ENCODE measurements around the gene MCRIP1. TPM values are rescaled to one million over a fixed set of nuclear protein-coding genes. Genes with fewer than 3 reads are reported as not detected.

MCRIP1 gene
- total and polyA plus RNA-seq, 2 of the 13 experiments (the other 11 are each of a cell fraction or from before 2014, with no cell fraction given), result 79.7 to 84.9 TPM

DNA sequence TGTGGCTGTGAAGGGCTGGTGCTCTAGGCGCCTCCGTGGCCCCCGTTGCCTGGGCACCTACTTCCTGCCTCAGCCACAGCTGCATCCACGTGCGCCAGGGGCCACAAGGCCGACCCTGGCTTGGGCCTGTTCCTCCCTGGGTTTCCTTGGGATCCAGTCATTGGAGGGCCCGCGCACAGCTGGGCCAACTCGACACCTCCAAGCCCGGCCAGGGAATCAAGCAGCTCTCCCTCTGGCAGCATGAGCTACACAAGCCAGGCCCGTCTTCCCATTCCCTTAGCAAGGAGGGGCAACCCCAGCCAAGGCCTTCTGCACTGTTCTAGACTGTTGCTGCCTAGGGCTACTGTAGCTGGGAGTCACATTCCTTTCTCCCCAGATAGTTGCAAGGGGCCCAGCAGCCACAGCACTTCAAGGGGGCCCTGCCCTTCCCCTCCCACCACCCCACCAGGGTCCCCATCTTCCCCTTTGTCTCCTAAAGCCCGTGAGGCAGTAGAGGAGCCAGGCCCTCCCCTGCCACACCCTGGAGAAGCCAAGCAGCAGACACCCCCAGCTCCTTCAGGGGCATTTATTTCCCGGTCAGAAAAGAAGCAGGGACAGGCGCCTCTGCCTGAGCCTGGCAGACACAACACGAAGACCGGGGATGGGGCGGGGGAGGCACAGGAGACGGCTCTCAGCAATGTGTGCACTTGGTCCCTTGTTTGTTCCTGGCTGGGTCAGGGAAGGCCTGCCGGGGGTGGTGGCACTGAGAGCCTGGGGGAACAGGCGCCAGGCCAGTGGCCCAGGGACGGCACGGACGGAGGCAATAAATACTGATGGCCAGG, 34.3 kb upstream of the MCRIP1 start (continued):
- TF ChIP-seq FOXC1 (CRISPR knock-in tag; IDR thresholded peaks at IDR 0.05; ENCODE audit: borderline replicate concordance) (peak; percentile 79), ZSCAN21 (CRISPR knock-in tag; IDR thresholded peaks at IDR 0.05; ENCODE audit: borderline replicate concordance) (peak; percentile 94), PRPF4 (IDR thresholded peaks at IDR 0.05; ENCODE audit: low read depth, low read length, poor library complexity, severe bottlenecking) (no peak), SRSF9 (IDR thresholded peaks at IDR 0.05; ENCODE audit: borderline replicate concordance, insufficient read depth, low read depth, low read length, poor library complexity, severe bottlenecking) (no peak), GPN1 (CRISPR knock-in tag; IDR thresholded peaks at IDR 0.05; ENCODE audit: borderline replicate concordance) (no peak), ZBTB42 (CRISPR knock-in tag; IDR thresholded peaks at IDR 0.05) (0 out of 2 replicates have a peak, but pooled peaks have one; percentile 25), ELF4 (CRISPR knock-in tag; IDR thresholded peaks at IDR 0.05; ENCODE audit: borderline replicate concordance) (no peak), ZNF337 (CRISPR knock-in tag; IDR thresholded peaks at IDR 0.05; ENCODE audit: borderline replicate concordance, low read depth) (no peak), ZNF101 (CRISPR knock-in tag; IDR thresholded peaks at IDR 0.05; ENCODE audit: borderline replicate concordance, low read depth) (no peak), RELA (CRISPR knock-in tag; IDR thresholded peaks at IDR 0.05) (no peak), ZNF33B (CRISPR knock-in tag; IDR thresholded peaks at IDR 0.05) (peak; percentile 51; the same call in 1 of the 2 replicates), SP5 (CRISPR knock-in tag; IDR thresholded peaks at IDR 0.05; ENCODE audit: borderline replicate concordance, low read depth) (no peak), ZNF260 (CRISPR knock-in tag; IDR thresholded peaks at IDR 0.05; ENCODE audit: borderline replicate concordance, low read depth) (no peak), ZNF75D (CRISPR knock-in tag; IDR thresholded peaks at IDR 0.05; ENCODE audit: borderline replicate concordance) (no peak), TOPORS (CRISPR knock-in tag; IDR thresholded peaks at IDR 0.05) (no peak), THAP11 (CRISPR knock-in tag; IDR thresholded peaks at IDR 0.05) (no peak), MAFK (conservative IDR thresholded peaks at IDR 0.05 in 1 of 2, IDR thresholded peaks at IDR 0.05 in 1 of 2; ENCODE audit: low read length in 2 of 2) (no peak), GFI1 (CRISPR knock-in tag; IDR thresholded peaks at IDR 0.05; ENCODE audit: borderline replicate concordance) (no peak)
- TF ChIP-seq, protein P1, sequence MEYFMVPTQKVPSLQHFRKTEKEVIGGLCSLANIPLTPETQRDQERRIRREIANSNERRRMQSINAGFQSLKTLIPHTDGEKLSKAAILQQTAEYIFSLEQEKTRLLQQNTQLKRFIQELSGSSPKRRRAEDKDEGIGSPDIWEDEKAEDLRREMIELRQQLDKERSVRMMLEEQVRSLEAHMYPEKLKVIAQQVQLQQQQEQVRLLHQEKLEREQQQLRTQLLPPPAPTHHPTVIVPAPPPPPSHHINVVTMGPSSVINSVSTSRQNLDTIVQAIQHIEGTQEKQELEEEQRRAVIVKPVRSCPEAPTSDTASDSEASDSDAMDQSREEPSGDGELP (IDR thresholded peaks at IDR 0.05; ENCODE audit: borderline replicate concordance, low read depth), result no peak
- TF ChIP-seq, protein P2, sequence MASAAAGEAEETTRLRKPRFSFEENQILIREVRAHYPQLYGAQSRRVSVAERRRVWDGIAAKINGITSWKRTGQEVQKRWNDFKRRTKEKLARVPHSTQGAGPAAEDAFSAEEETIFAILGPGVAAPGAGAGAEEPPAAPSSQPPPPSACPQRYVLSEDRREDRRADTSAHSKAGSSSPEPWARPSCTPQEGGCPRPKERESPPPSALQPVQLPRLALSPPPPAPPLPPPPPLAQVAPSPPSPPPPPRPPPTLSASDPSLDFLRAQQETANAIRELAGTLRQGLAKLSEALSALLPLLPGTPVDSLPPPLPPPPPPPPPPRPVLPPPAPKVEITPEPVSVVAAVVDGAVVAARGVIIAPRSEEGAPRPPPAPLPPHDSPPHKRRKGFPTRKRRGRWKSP (CRISPR knock-in tag; IDR thresholded peaks at IDR 0.05), result no peak
- TF ChIP-seq, protein P3, sequence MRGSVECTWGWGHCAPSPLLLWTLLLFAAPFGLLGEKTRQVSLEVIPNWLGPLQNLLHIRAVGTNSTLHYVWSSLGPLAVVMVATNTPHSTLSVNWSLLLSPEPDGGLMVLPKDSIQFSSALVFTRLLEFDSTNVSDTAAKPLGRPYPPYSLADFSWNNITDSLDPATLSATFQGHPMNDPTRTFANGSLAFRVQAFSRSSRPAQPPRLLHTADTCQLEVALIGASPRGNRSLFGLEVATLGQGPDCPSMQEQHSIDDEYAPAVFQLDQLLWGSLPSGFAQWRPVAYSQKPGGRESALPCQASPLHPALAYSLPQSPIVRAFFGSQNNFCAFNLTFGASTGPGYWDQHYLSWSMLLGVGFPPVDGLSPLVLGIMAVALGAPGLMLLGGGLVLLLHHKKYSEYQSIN (CRISPR knock-in tag; IDR thresholded peaks at IDR 0.05; ENCODE audit: borderline replicate concordance), result no peak
- TF ChIP-seq, protein P4, sequence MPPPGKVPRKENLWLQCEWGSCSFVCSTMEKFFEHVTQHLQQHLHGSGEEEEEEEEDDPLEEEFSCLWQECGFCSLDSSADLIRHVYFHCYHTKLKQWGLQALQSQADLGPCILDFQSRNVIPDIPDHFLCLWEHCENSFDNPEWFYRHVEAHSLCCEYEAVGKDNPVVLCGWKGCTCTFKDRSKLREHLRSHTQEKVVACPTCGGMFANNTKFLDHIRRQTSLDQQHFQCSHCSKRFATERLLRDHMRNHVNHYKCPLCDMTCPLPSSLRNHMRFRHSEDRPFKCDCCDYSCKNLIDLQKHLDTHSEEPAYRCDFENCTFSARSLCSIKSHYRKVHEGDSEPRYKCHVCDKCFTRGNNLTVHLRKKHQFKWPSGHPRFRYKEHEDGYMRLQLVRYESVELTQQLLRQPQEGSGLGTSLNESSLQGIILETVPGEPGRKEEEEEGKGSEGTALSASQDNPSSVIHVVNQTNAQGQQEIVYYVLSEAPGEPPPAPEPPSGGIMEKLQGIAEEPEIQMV (CRISPR knock-in tag; IDR thresholded peaks at IDR 0.05; ENCODE audit: low read depth), result peak; percentile 50; the same call in 1 of the 2 replicates
- TF ChIP-seq, protein P5, sequence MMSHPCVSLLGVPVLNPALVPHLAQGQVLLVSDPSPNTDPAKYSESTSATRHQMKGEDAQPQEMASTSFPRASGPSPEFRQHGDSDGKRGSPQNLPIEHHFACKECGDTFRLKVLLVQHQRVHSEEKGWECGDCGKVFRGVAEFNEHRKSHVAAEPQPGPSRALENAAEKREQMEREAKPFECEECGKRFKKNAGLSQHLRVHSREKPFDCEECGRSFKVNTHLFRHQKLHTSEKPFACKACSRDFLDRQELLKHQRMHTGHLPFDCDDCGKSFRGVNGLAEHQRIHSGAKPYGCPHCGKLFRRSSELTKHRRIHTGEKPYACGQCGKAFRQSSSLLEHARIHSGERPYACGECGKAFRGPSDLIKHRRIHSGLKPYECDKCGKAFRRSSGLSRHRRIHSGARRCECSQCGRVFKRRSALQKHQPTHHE (CRISPR knock-in tag; IDR thresholded peaks at IDR 0.05; ENCODE audit: borderline replicate concordance), result no peak
